Epithelial cell of proximal tubule (primary cell): ENCODE results near the gene TRAF3. TPM values are rescaled to one million over a fixed set of nuclear protein-coding genes. Genes with fewer than 3 reads are reported as not detected.
"Not testable (repeated sequence)": the region's sequence is repeated elsewhere in the genome, so short reads cannot be mapped to it uniquely, and the experiment has no call there.

ENCODE experiments used
- DNase-seq: peaks from one replicate; pipeline ENCODE4 v3.0.0-alpha.2; 2011; ENCODE audit warnings: low read depth
- H3K4me3 ChIP-seq: 2 replicates; pipeline ENCODE4 v1.5.1; 2011; ENCODE audit warnings: low read depth, mild to moderate bottlenecking, low read length
- total RNA-seq: library from RNA; depleted of rRNA; stranded (reverse); fragments of >200 nt; gene quantifications from 2 replicates; pipeline ENCODE4 v1.2.3, GENCODE V29; 2015
- TF ChIP-seq, protein P1 (sequence below): conservative IDR thresholded peaks from 2 replicates; pipeline ENCODE4 v1.5.1; 2012; ENCODE audit warnings: low read depth, mild to moderate bottlenecking, low read length

The TRAF3 gene
- total RNA-seq, 1 donor from 2014 or later: 21.9 TPM

DNA sequence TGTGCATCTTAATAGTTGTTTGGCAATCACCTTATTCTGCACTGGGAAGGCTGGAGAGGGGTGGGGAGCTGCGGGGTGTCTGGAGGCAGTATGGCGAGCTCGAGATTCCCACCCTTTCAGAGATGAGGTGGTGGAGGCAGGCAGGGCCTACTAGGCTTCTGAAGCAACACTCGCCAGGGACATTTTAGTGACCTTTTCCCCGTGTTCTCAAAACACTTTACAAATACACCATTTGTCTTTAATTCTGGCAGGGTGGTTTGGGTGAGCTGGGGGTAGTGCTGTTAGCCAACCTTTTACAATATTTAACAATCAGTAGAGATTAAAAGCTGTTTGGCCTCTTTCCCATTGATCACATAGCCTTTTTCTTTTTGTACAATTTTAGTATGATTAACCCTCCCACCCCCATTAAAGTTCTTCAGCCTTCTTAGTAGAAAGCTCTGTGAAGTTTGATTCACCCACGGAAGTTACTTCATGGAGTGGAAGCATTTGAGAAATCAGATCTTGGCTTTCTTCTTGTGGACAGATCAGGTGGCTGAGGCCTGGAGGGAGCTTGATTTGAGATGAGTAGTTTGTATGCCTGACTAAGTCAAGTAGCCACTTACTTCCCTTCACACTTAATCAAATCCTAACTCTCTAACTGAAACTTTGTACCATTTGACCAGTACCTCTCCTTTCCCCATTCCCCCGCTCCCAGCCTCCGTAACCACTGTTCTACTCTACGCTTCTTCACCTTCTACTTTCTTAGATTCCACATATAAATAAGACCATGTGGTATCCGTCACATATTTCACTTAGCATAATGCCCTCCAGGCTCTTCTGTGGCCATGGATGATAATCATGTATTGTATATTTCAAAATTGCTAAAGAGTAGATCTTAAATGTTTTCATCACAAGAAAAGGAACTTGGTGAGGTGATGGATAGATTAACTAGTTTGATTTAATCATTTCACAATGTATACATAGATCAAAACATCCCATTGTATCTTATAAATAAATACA, 41.0 kb downstream of the TRAF3 start:
- H3K4me3 ChIP-seq: no peak overlapping the region
- no peak for DNase-seq
- TF ChIP-seq, protein P1, sequence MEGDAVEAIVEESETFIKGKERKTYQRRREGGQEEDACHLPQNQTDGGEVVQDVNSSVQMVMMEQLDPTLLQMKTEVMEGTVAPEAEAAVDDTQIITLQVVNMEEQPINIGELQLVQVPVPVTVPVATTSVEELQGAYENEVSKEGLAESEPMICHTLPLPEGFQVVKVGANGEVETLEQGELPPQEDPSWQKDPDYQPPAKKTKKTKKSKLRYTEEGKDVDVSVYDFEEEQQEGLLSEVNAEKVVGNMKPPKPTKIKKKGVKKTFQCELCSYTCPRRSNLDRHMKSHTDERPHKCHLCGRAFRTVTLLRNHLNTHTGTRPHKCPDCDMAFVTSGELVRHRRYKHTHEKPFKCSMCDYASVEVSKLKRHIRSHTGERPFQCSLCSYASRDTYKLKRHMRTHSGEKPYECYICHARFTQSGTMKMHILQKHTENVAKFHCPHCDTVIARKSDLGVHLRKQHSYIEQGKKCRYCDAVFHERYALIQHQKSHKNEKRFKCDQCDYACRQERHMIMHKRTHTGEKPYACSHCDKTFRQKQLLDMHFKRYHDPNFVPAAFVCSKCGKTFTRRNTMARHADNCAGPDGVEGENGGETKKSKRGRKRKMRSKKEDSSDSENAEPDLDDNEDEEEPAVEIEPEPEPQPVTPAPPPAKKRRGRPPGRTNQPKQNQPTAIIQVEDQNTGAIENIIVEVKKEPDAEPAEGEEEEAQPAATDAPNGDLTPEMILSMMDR: no peak

DNA sequence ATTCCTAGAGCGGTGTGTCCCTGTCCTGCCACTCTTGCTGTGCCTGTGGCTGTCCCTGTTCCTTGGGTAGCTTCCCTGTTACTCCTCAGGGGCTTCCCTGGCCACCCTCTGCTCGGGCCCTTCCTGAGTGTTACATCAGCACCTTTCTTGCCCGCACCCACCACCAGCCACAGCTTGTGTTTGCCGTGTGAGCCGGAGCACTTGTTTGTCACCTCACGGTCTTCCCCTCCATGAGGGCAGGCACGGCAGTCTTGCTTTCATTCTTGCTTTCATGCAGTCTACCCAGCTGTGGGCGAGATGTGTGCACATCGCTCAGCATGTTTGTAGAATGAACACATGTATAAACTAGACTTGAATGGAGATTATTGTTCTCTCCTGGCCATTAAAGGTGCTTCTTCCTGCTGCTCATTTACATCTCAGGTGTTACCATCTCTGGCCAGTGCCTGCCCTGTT, 42.0 kb downstream of the TRAF3 start:
- TF ChIP-seq, protein P1: no peak
- H3K4me3 ChIP-seq: no peak overlapping the region
- DNase-seq: no peak

DNA sequence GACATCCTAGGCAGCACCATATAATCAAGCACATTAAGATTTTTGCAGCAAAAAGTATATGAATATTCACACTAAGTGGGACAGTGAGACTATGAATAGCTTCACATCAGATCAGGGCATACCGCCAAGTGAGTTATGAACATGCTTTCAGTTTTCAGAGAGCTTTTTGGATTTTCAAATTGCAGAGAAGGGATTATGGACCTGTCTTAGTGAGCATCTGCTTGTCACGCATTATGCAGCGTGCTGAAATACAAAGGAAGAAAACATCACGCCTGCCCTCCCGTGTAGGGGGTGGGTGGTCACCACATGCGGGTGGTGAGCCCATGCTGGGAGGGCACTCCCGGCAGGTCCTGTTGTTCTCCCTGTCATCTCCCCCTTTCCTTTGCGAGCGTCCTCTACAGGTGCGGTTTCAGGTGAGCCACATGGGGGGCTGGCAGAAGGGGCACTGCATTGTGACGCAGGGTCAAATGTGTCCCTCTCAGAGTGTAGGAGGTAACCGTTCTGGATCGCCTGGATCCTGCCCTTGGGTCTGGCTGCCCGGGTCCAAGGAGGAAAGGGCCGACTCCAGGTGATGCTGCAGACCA, 42.6 kb downstream of the TRAF3 start:
- no peak overlapping the region for H3K4me3 ChIP-seq
- no peak for DNase-seq
- TF ChIP-seq, protein P1: no peak

GRCh38 chr14:102821252-102821651, 44.0 kb downstream of the TRAF3 start:
- no peak overlapping the region for H3K4me3 ChIP-seq
- TF ChIP-seq, protein P1: no peak
- DNase-seq: no peak

DNA sequence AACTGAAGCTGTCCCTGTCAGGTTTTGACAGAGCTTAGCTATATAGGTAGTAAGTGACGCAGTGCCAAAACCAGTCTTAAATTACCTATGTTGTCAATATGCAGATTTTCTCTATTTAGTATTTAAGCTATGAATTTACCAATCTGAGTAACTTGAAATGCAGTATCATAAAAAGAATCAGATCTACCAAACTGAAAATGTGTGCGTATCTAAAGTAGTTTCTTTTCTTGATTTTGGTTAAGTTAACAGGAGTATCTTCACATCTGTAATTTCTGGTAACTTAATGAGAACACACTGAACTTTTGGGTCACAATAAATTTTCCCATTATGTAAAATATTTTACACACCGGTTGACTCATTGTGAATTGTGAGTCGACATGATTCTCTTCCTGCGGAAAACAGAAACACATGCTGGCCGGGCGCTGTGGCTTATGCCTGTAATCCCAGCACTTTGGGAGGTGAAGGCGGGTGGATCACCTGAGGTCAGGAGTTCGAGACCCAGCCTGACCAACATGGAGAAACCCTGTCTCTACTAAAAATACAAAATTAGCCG, 45.1 kb downstream of the TRAF3 start:
- no peak for DNase-seq
- TF ChIP-seq, protein P1: no peak
- no peak overlapping the region for H3K4me3 ChIP-seq

GRCh38 chr14:102822887-102823286, 45.6 kb downstream of the TRAF3 start:
- not testable (repeated sequence) for H3K4me3 ChIP-seq, DNase-seq

- no peak for DNase-seq
- TF ChIP-seq, protein P1: no peak
- H3K4me3 ChIP-seq: no peak overlapping the region
These were observed 46.3 kb downstream of the TRAF3 start for GRCh38 chr14:102823546-102823945.
